Measurements from ENCODE around the gene PYGM.

Gene PYGM

GRCh38 chr11:64746486-64746885, 13.3 kb downstream of the PYGM start:
- no peaks in the 10 kb centered on the region for H3K27me3 ChIP-seq (ENCODE audit: control insufficient read depth, insufficient read depth, low read length)
- no peaks in the 10 kb centered on the region for H3K79me2 ChIP-seq
- no peak for TF ChIP-seq CTCF (IDR thresholded peaks at IDR 0.05)
- peak overlapping the region; percentile 54 for H3K27ac ChIP-seq
- H3K9me3 ChIP-seq (ENCODE audit: control insufficient read depth, low read length): no peaks in the 10 kb centered on the region
- no peak overlapping the region for H3K4me3 ChIP-seq (ENCODE audit: low read depth, low read length)
- no peaks in the 10 kb centered on the region for H3K36me3 ChIP-seq (ENCODE audit: control insufficient read depth, insufficient read depth, low read length)
- no peak overlapping the region for H2AFZ ChIP-seq
- H3K4me1 ChIP-seq: no peaks in the 10 kb centered on the region
- H3K4me2 ChIP-seq (ENCODE audit: low read length): no peak overlapping the region
- H3K9ac ChIP-seq: no peak overlapping the region

- H3K36me3 ChIP-seq (ENCODE audit: control insufficient read depth, insufficient read depth, low read length): no peaks in the 10 kb centered on the region
- no peaks in the 10 kb centered on the region for H3K79me2 ChIP-seq
- TF ChIP-seq CTCF (IDR thresholded peaks at IDR 0.05): no peak
- H3K9me3 ChIP-seq (ENCODE audit: control insufficient read depth, low read length): no peaks in the 10 kb centered on the region
- peak overlapping the region; percentile 34 for H3K4me3 ChIP-seq (ENCODE audit: low read depth, low read length)
- peak overlapping the region; percentile 38 for H3K4me2 ChIP-seq (ENCODE audit: low read length)
- H3K9ac ChIP-seq: no peak overlapping the region
- H3K27me3 ChIP-seq (ENCODE audit: control insufficient read depth, insufficient read depth, low read length): no peaks in the 10 kb centered on the region
- peak overlapping the region; percentile 42 for H2AFZ ChIP-seq
- no peaks in the 10 kb centered on the region for H3K4me1 ChIP-seq
- peak overlapping the region; percentile 54 for H3K27ac ChIP-seq
Measured at GRCh38 chr11:64745521-64746328, 14.0 kb downstream of the PYGM start.

- H3K36me3 ChIP-seq (ENCODE audit: control insufficient read depth, insufficient read depth, low read length): no peaks in the 10 kb centered on the region
- H3K79me2 ChIP-seq: no peaks in the 10 kb centered on the region
- no peaks in the 10 kb centered on the region for H3K27me3 ChIP-seq (ENCODE audit: control insufficient read depth, insufficient read depth, low read length)
- no peaks in the 10 kb centered on the region for H3K9me3 ChIP-seq (ENCODE audit: control insufficient read depth, low read length)
- peak overlapping the region; percentile 34 for H3K4me3 ChIP-seq (ENCODE audit: low read depth, low read length)
- peak overlapping the region; percentile 54 for H3K27ac ChIP-seq
- H3K4me1 ChIP-seq: no peaks in the 10 kb centered on the region
- peak overlapping the region; percentile 42 for H2AFZ ChIP-seq
- H3K9ac ChIP-seq: no peak overlapping the region
- peak overlapping the region; percentile 38 for H3K4me2 ChIP-seq (ENCODE audit: low read length)
- no peak for TF ChIP-seq CTCF (IDR thresholded peaks at IDR 0.05)
Measured at GRCh38 chr11:64745189-64745520, 14.6 kb downstream of the PYGM start.

- Histone ChIP-seq H3K4me3 (ENCODE audit: low read depth, low read length) (peak overlapping the region; percentile 34), H3K4me1 (no peaks in the 10 kb centered on the region), H3K9ac (no peak overlapping the region)
Measured at GRCh38 chr11:64744544-64745188, 15.1 kb downstream of the PYGM start.

More at GRCh38 chr11:64744544-64745188, 15.1 kb downstream of the PYGM start:
- H3K9me3 ChIP-seq (ENCODE audit: control insufficient read depth, low read length): no peaks in the 10 kb centered on the region
- H3K36me3 ChIP-seq (ENCODE audit: control insufficient read depth, insufficient read depth, low read length): no peaks in the 10 kb centered on the region
- H3K27ac ChIP-seq: peak overlapping the region; percentile 54
- H3K79me2 ChIP-seq: no peaks in the 10 kb centered on the region
- no peak overlapping the region for H3K4me2 ChIP-seq (ENCODE audit: low read length)
- no peak overlapping the region for H2AFZ ChIP-seq
- H3K27me3 ChIP-seq (ENCODE audit: control insufficient read depth, insufficient read depth, low read length): no peaks in the 10 kb centered on the region
- TF ChIP-seq CTCF (IDR thresholded peaks at IDR 0.05): no peak
